NT2/D1 (cell line): ENCODE data around the gene TMEM53.
A peak's percentile ranks its signal among the peaks of the same experiment; 100 is the strongest.

Source experiments
- DNase-seq: peaks from one replicate; pipeline ENCODE4 v3.0.0-alpha.2; 2011; ENCODE audit warnings: low read depth, low spot score
- H3K27me3 ChIP-seq: 2 replicates; pipeline ENCODE4 v1.6.0; 2011; ENCODE audit warnings: mild to moderate bottlenecking; ENCODE audit not compliant: insufficient read length, insufficient read depth
- H3K36me3 ChIP-seq: 2 replicates; pipeline ENCODE4 v1.6.1; 2011; ENCODE audit warnings: mild to moderate bottlenecking, low read length, mixed read lengths; ENCODE audit not compliant: insufficient read depth, insufficient read length
- H3K4me1 ChIP-seq: 2 replicates; pipeline ENCODE4 v1.5.1; 2011; ENCODE audit not compliant: insufficient read depth, insufficient read length
- H3K4me3 ChIP-seq: 2 replicates; pipeline ENCODE4 v1.5.1; 2011; ENCODE audit warnings: low read depth; ENCODE audit not compliant: insufficient read length
- H3K9ac ChIP-seq: 2 replicates; pipeline ENCODE4 v1.6.0; 2011; ENCODE audit warnings: low read depth; ENCODE audit not compliant: insufficient read length
- H3K9me3 ChIP-seq: 2 replicates; pipeline ENCODE4 v1.5.1; 2011; ENCODE audit warnings: mild to moderate bottlenecking, low read length; ENCODE audit not compliant: insufficient read depth
- SUZ12 ChIP-seq: IDR thresholded peaks from 2 replicates; pipeline ENCODE4 v1.6.1; 2011; ENCODE audit not compliant: insufficient read length, insufficient read depth; ENCODE audit errors: extremely low read depth
- YY1 ChIP-seq: IDR thresholded peaks from 2 replicates; pipeline ENCODE4 v1.6.1; 2011; ENCODE audit not compliant: insufficient read length, insufficient read depth
- ZNF274 ChIP-seq: IDR thresholded peaks from 2 replicates; pipeline ENCODE4 v1.6.1; 2011; ENCODE audit warnings: mild to moderate bottlenecking, low read depth, low read length

Gene TMEM53

DNA sequence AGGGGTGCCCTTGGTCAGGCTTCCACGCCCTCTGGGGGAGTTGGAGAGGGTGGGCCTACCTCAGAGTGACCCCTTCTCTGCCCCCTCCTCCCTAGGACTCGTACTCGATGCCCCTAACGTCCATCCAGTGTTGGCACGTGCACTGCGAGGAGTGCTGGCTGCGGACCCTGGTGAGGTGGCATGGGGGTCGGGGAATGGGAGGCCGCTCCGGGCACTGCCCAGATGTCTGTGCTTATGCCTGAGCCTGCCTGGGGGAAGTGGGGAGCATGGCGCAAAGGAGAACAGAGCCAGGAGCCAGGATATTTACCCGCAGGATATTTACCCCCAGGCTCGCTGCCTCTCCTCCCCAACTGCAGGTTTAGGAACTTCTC, 24.5 kb downstream of the TMEM53 start:
- DNase-seq = no peak
- TF ChIP-seq ZNF274 = no peak
- no peak for TF ChIP-seq SUZ12
- no peak for TF ChIP-seq YY1
- Histone ChIP-seq H3K9me3 (no peaks in the 10 kb centered on the region), H3K9ac (peak overlapping the region; percentile 21), H3K27me3 (no peaks in the 10 kb centered on the region), H3K4me3 (no peak overlapping the region), H3K36me3 (peaks cover 80% of the 10 kb centered on the region), H3K4me1 (peaks cover 24% of the 10 kb centered on the region)

DNA sequence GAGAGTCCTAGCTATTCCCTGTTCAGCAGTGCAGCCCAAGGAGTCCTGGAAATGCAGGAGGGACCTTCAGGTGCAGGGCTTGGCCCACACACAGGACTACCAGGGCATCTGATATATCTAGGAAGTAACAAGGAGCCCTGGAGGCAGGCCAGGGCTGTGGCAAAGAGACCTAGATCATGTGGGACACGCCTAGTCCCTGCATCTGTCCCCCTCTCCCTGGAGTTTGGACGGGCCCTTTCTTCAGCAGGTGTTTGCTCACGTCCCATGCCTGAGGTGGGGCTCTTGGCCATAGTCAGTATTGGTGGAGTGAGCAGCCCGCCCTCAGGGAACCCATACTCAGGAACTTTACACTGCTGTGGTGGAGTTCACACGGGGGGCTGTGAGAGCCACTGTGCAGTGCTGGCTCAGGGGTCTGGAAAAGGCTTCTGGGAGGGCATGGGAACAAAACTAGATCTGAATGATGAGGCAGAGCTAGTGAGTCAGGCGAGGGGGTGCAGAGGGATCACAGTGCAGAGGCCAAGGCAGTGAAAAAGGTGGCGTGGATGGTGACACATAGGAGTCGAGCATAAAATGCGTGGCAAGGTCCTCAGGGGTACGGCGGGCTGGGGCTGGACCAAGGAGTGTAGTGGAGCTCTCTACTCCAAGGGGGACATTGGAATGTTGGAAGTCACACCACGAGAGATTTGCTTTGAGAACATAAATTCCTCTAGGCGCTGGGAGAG, 25.6 kb downstream of the TMEM53 start:
- no peak overlapping the region for H3K9ac ChIP-seq
- no peak for DNase-seq
- TF ChIP-seq YY1 = no peak
- no peak for TF ChIP-seq ZNF274
- TF ChIP-seq SUZ12 = no peak
- H3K4me1 ChIP-seq = peaks cover 26% of the 10 kb centered on the region
- no peaks in the 10 kb centered on the region for H3K27me3 ChIP-seq
- no peak overlapping the region for H3K4me3 ChIP-seq
- H3K9me3 ChIP-seq = no peaks in the 10 kb centered on the region
- H3K36me3 ChIP-seq = peaks cover 84% of the 10 kb centered on the region

DNA sequence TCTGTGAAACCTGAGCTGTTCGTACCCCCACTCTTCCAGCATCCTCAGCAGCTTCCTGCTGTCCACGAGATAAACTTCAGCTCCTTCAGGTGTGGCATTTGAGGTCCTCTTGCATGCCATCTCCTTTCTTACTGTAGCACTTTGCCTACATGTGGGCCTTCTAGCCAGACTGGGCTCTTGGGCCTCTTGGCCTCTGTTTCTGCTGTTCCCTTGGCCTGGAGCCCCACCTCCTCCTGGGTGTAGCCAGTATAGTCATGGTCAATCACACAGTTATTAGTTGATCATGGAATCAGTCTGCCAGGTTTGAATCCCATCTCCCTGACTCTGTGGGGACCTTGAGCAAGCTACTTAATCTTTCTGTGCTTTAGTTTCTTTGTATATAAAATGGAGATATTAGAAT, 26.4 kb downstream of the TMEM53 start:
- DNase-seq = no peak
- Histone ChIP-seq H3K27me3 (no peaks in the 10 kb centered on the region), H3K36me3 (peaks cover 92% of the 10 kb centered on the region), H3K4me3 (no peak overlapping the region), H3K4me1 (peaks cover 21% of the 10 kb centered on the region), H3K9me3 (no peaks in the 10 kb centered on the region), H3K9ac (no peak overlapping the region)
- TF ChIP-seq ZNF274 (no peak), SUZ12 (no peak), YY1 (no peak)

DNA sequence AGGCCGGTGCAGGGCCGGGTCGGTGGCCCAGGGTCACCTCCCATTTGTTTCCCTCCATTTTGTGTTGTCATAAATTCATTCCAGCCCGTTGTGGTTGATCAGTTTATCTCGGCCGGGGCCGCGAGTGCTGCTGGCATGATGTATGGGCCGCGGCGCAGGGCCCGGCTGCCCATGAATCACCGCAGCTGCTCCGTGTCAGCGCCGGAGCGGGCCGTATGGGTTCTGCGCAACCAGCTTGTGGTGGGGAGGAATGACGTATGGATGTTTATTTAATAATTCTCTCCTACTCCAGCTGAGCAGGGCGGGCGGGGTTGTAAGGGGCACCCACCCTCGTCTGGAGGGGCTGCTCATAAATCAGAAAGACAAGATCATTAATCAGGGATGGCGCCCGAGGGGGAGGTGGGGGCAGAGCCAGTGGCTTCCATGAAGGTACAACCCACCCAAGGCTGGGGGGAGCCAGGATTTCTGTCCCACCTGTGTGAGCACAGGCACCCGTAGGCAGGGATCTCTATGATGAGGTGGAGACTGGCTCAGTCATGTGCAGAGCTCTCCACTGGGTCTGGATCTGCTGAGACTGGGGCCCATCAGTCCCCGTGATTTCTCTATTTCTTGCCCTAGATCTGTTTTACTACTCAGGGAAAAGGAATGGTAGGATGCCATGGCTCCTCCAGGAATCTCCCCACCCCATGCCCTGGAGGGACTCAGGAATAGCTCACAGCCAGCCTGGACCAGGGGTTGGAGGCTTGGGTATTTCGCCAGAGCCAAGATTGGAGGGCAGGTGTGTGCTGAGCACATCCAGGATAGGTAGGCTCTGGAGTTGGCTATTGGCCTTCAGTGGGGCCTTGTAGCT, 27.8 kb downstream of the TMEM53 start:
- no peak overlapping the region for H3K9ac ChIP-seq
- DNase-seq = no peak

DNA sequence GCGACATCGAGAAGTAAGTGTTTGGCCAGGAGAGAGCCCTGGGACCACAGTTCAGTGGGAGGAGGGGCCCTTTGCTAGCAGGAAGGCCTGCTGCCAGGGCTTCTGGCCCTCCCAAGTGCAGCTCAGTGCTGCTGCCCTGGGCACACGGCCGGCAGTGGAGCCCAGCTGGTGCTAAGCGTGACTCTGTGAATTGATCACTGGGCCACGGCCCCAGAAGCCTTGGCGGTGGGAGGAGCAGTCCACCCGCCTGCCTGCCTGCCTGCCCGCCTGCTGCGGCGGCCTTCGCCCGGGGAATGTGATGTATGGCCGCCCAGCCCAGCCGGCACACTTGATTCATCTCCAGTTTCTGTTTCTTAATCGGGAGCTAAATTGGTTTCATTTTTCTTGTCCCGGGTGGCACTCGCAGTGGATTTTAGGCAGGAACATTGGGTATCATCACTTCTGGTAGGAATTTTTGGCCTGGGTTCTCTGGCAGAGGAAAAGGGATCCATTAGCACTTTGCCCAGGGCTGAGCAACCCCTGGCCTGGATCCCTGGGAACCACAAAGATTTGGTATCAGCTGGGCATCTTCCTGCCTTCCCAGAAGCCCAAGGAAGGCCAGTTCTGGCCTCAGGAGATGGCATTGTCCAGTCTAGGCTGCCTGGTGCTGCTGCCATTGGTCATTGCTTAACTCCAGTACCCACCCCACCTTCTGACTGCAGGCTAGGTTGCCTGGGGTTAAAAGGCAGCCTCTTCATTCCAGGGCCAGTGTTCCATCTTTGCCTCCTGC, 28.6 kb downstream of the TMEM53 start:
- Histone ChIP-seq H3K9me3 (no peaks in the 10 kb centered on the region), H3K4me1 (peaks cover 20% of the 10 kb centered on the region), H3K9ac (no peak overlapping the region), H3K4me3 (no peak overlapping the region), H3K36me3 (peaks cover 97% of the 10 kb centered on the region), H3K27me3 (no peaks in the 10 kb centered on the region)
- no peak for TF ChIP-seq SUZ12
- TF ChIP-seq YY1 = no peak
- no peak for TF ChIP-seq ZNF274
- DNase-seq = no peak

More for the DNA sequence above, 27.8 kb downstream of the TMEM53 start:
- H3K27me3 ChIP-seq = no peaks in the 10 kb centered on the region
- peaks cover 96% of the 10 kb centered on the region for H3K36me3 ChIP-seq
- H3K4me1 ChIP-seq = peaks cover 21% of the 10 kb centered on the region
- no peak overlapping the region for H3K4me3 ChIP-seq
- H3K9me3 ChIP-seq = no peaks in the 10 kb centered on the region
- TF ChIP-seq YY1 (no peak), ZNF274 (no peak), SUZ12 (no peak)

DNA sequence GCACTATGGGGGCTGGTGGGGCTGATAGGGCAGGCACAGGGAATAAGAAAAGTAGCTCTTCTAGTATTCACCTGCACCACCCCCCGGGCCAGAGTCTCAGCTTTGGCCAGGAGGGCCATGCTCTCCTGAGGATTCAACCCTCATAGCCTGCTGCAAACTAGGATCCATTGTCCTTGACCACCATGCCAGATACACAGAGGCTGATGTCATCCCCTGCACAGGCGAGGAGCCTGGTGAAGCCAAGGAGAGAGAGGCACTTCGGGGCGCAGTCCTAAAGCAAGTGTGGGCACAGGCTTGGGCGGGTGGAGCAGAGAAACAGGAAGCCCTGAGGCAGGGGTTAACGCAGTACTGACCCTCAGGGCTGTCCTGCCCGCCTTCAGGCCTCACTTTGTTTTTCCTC, 29.5 kb downstream of the TMEM53 start:
- no peak overlapping the region for H3K4me3 ChIP-seq
- H3K4me1 ChIP-seq = peaks cover 14% of the 10 kb centered on the region
- TF ChIP-seq YY1 = no peak
- TF ChIP-seq ZNF274 = no peak
- no peak for TF ChIP-seq SUZ12
- peaks cover 97% of the 10 kb centered on the region for H3K36me3 ChIP-seq
- H3K9me3 ChIP-seq = no peaks in the 10 kb centered on the region
- H3K9ac ChIP-seq = no peak overlapping the region
- H3K27me3 ChIP-seq = no peaks in the 10 kb centered on the region
- DNase-seq = no peak

DNA sequence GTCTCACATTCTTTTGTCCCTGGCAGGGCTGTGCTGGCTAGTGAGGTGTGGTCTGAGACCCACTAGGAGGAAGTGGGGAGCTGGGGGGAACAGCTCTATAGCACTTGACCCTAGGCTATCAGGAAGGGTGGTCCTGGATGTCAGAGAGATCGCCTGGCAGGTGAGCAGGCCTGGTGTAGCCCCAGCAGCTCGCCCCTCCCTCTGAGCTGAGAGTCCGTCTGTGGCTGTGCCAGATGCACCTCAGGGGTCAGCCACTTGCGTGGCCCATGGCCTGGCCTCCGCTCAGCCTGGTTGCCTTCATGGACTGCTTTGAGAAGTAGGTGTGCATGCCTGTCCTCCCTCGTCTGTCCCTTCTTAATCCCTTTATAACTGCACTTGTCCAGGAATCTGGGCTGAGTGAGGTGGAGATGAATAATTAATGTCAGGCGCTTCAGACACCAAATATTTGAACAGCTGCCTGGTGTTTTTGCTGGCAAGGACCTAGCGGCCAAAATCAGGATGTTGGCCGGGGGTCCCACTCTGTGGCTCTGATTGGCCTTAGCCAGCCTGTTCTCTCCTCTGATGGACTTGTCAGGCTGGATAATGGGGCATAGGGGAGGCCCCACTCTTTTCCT, 30.5 kb downstream of the TMEM53 start:
- TF ChIP-seq ZNF274 (no peak), SUZ12 (no peak), YY1 (no peak)
- Histone ChIP-seq H3K4me3 (no peak overlapping the region), H3K4me1 (peaks cover 8% of the 10 kb centered on the region), H3K27me3 (no peaks in the 10 kb centered on the region), H3K9me3 (no peaks in the 10 kb centered on the region), H3K36me3 (peaks cover 99% of the 10 kb centered on the region), H3K9ac (no peak overlapping the region)
- no peak for DNase-seq
